ENCODE measurements around the gene LEMD3.

LEMD3 gene

DNA sequence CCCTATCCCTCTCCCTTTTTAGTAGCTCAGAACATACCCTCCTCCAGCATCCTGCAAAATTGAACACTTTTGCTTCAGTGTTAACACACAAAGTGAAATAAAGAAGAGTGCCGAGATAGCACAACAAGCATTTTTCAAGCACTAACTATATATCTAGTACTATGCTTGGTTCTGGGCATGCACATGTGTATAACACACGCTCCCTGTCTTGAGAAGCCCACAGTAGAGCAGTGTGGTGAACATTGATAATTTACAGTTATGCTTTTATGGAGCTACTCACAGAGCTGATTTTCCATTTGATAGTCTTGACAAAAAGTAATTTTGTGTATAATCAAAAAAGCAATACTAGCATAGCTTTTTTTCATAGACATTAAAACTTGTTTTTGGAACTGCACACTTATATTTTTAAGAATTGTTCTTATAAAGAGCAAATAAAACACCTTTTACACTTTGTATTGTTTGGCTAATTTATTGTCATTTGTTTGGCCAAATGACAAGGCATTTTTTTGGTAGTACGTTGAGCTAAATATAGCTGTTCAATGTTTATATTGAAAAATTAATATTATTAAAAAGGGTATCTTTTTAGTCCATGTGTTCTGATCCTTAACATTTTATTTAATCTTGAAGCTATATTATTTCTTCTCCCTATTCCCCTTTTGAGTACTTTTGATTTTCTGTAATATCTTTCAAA is 39.7 kb downstream of the LEMD3 start:
- no peak for DNase-seq (ENCODE audit: low spot score)

- DNase-seq (ENCODE audit: low spot score) = no peak
Observed at GRCh38 chr12:65209655-65210043, 40.3 kb downstream of the LEMD3 start.

DNA sequence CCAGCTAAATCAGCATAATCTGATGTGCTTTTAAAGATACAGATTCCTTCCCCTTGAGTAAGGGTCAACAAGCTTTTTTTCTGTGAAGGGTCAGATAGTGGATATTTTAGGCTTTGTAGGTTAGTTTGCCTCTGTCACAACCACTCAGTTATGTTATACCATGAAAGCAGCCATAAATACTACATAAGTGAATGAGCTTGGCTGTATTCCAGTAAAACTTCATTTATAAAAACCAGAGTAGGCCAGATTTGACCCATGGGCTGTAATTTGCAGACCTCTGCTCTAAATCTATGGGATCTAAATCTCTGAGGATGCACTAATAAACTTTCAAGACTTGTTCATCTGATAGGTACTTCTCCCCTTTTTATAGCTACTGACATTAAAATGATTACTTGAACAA is 47.7 kb downstream of the LEMD3 start:
- no peak for DNase-seq (ENCODE audit: low spot score)

DNA sequence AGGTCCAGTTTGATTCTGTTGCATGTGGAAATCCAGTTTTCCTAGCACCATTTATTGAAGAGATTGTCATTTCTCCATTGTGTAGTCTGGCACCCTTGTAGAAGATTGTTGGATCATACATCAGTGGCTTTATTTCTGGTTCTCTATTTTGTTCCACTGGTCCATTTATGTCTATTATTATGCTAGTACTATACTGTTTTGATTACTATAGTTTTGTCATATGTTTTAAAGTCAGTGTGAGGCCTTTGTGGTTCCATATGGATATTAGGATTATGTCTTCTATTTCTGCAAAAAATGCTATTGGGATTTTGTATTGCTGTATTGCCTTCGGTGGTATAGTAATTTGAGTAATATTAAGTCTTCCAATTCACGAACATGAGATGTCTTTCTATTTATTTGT is 51.4 kb downstream of the LEMD3 start:
- DNase-seq (ENCODE audit: low spot score) = no peak

- no peak for DNase-seq (ENCODE audit: low spot score)
Observed at GRCh38 chr12:65229441-65229840, 60.1 kb downstream of the LEMD3 start.

GRCh38 chr12:65232476-65233077 is 63.2 kb downstream of the LEMD3 start:
- DNase-seq (ENCODE audit: low spot score) = no peak

DNA sequence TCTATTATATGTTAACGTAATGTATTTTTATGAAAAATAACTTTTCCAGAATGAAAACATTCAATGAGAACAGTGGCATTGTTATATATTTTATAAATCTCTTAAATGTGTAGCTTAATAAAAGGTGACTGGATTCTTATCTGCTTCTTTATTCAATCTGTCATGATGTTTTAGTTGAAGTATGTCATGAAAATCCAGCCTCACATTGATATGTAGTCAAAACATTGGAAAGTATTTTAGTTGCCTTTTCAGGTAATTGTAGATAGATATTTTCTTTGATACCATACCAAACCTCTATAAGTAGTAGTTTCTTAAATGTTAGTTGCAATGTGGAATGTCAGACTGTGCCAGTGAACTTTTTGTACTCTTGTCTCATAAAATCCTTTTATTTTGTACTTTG is 67.8 kb downstream of the LEMD3 start:
- DNase-seq (ENCODE audit: low spot score) = no peak

GRCh38 chr12:65238609-65239008 is 69.2 kb downstream of the LEMD3 start:
- no peak for DNase-seq (ENCODE audit: low spot score)

DNA sequence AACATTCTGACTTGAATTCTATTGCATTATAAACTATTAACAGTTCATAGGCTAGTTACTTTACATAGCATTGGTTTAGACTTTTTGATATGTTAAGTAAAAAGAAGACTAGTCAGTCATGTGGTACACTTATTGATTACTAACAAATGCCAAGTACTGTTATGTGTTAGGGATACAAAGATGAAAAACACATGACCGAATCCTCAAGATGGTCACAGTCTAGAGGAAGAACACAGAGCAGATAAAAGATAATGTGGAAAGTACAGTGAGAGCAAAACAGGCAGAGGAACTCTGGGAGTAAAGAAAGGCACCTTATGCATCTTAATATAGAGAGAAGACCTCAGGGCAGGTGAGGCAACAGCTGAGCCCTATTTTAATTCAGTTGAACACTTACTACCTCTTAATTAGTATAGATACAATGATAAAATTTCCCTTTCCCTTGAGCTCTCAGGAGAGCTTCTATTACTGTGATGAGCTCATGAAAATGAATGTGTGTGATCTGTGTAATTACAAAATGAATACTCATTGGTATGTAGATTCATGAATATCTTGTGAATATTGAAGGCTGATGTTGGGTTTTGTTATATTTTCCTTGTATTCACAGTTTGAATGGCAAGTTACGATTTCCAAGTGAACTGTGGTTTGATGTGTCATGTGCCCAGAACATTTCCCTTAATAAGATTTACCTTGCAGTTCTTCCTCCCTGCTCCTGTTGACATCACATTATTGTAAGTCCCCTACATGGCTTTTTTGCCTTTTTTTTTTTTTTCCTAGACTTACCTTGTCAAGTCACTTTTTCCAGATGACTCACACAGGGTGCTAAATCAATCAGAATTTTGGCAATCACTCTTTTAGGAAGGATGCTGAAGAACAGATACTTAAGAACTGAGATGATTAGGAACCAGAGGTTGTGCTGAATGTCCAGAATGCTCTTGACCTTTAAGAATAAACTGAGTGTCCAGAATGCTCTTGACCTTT is 79.6 kb downstream of the LEMD3 start:
- DNase-seq (ENCODE audit: low spot score) = no peak

- DNase-seq (ENCODE audit: low spot score) = no peak
Observed at GRCh38 chr12:65252515-65252914, 83.1 kb downstream of the LEMD3 start.

GRCh38 chr12:65257986-65258385 is 88.6 kb downstream of the LEMD3 start:
- no peak for DNase-seq (ENCODE audit: low spot score)

DNA sequence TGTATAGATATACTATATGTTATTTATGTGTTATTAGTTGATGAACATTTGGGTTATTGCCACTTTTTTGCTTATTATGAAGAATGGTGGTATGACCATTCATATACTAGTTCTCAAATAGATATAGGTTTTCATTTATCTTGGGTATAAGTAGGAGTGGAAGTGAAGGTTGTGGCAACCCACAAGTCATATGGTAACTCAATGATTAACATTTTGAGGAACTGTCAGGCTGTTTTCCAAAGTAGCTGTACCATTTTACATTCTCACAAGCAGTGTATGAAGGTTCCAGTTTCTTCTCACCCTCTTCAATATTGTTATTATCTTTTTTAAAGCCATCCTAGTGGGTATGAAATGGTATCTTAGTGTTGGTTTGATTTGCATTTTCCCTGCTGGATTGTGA is 90.1 kb downstream of the LEMD3 start:
- no peak for DNase-seq (ENCODE audit: low spot score)

- no peak for DNase-seq (ENCODE audit: low spot score)
Observed at GRCh38 chr12:65263777-65264176, 94.4 kb downstream of the LEMD3 start.

DNA sequence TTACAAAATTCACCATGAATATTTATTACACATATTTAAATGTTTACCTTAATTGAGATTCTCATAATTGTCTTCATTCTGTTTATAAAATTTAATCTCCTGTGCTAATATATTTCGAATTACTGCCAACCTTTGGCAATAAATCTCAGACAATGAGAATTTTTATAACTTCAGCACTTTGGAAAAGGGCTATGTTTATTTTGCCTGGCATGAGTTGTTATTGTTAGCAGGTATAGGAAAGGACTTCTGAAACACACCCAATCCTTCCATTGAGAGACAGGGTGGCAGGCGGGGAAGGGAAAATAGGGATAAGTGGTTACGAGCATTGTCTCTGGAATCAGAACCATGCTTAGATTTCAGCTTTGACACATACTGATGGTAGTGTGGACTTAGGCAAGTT is 97.0 kb downstream of the LEMD3 start:
- DNase-seq (ENCODE audit: low spot score) = no peak

- DNase-seq (ENCODE audit: low spot score) = no peak
Observed at GRCh38 chr12:65269603-65270002, 100.2 kb downstream of the LEMD3 start.

DNA sequence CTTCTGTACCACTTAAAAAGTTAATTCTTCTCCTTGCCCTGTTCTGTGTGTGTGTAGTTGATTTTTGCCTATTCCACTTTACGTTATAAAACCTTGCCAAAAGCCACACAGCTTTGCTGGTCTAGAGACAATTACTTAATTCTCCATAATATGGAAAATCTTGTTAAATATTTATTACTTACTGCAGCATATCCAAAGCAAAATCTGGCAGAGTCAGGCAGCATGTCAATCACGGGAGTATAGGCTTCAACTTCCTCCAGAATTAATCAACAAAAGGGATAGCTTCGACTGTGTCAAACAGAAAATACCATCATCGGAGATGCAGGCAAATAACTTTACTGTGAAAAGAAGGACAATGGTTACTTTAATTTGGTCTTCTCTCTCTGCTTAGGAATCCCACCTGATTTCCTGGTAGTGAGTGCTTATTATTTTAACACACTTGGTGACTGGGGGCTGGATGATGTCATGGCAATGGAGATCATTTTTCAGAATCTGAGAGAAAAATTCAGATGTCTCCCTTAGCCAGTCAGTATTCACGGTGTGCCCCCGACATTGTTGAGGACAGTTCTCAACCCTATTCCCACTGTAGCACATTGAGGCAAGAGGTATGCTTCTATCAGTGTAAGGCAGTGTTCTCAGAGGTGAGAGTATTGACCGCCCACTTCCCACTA is 105.4 kb downstream of the LEMD3 start:
- DNase-seq (ENCODE audit: low spot score) = no peak

DNA sequence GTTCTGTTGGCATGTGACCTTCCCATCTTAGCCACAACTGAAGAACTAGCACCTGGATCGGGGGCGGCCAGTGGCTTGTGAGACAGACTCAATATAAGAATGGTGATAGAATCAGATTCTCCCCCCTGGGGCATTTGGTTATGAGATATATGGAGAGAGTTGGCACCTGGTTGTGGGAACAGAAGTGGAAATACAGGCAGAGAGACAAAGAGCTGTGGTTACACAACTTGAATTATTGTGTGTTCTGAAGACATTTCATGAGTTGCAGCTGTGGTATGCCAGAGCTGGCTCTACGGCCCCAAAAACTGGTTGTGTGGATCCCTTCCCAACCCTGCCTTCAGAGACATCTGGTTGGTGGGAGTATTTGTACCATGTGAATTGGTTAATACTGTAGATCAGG is 106.2 kb downstream of the LEMD3 start:
- no peak for DNase-seq (ENCODE audit: low spot score)

DNA sequence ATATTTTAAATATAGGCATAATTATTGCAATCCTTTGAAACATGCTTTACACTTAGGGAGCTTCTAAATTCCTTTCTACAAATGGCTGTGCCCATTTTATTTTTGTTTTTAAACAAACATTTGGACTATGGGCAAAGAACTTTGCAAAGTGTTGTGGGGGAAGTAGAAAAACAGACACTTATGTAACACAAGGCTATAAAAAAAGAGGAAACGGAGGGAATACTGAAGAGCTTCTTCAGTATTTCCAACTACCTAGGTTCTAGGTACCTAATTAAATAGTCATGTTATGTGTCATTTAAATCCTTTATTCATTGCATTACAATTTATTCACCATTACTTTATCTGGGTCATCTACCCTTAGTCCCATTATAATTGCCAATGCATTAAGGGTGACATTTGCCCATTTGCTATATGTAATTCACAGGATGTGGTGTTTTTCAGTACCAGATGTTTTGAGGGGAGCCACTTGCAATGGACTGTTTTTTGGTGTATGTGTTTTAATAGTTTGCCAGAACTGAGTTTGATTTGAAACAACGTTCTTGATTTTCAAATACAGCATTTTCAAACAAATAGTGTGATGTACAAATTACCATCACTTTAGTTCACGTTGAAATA is 107.6 kb downstream of the LEMD3 start:
- DNase-seq (ENCODE audit: low spot score) = no peak

- DNase-seq (ENCODE audit: low spot score) = no peak
Observed at GRCh38 chr12:65277994-65278575, 108.7 kb downstream of the LEMD3 start.

GRCh38 chr12:65278576-65279368 is 109.4 kb downstream of the LEMD3 start, which contains the start of gene MSRB3:
TSS of gene MSRB3 (plus strand) at chr12:65278683. CDS start at chr12:65308580, 29,897 bp downstream.
- DNase-seq (ENCODE audit: low spot score) = peak; percentile 84

All from left forelimb (tissue), 1 donor.